Endometrial microvascular endothelial cells (primary cell): ENCODE results near the gene SGCA. TPM values are rescaled to one million over a fixed set of nuclear protein-coding genes. Genes with fewer than 3 reads are reported as not detected.

ENCODE experiments used
- in situ Hi-C: cut with HindIII; loops from 2 replicates; pipeline ENCODE4 v1.10.0; 2017; ENCODE audit warnings: low sequenced_read_pairs, low pct_unique_long_range_greater_than_20kb; ENCODE audit errors: inconsistent ontology term
- total RNA-seq: library from RNA; depleted of rRNA; stranded (reverse); fragments of >200 nt; gene quantifications from one replicate; pipeline ENCODE4 v1.2.3, GENCODE V29; 2015; ENCODE audit errors: inconsistent ontology term

SGCA gene
- total RNA-seq, 1 donor from 2014 or later = not detected

DNA sequence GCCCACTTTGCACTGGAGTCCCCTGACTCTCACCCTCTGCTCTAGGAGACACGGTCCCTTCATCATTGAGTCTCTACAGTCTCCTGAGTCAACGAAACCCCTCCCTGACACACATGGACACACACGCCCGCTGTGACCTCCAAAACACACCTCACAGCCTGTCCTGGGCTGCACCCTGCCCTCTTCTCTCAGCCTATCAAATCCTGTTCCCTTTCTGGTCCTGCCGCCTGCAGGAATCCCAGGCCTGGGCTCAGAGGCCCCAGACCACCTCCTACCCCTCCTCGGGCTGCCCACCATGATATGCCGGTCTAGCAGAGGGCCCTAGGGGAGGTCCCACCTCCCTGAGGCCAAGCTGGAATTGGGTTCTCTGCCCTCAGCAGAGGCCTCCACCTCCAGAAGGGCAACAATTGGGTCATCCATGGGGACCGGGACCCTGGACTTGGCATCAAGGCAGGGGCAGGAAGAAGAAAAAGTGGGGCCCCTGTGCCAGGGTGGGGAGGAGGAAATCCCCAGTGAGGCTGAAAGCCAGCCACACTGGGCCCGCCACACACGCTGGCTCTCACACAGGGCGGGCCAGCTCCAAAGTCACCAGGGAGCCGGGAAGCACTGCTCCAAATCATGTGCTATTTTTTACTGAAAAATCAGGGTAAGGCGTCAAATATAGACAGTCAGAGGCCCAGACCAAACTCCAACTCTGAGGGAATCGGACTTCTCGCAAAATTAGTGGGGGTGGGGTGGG lies 18.7 kb upstream of the SGCA start:
- in situ Hi-C loops = no loop called here

DNA sequence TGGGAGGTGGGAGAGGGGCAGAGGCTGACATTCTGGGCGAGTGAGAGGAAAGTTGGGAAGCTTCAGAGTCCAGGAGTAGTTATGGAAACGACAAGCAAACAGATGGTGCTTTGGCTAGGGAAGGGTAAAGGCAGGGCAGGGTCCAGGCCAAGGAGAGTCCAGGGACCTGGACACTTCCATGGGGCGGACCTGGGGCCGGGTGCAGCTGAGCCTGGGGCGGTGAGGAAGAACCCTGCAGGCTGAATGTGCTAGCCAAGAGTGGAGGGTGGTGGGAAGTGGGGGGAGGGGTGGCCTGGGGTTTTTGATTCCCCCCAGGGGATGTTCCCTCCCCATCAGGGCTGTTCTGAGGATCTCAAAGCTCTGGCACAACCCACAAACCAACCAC lies 18.0 kb upstream of the SGCA start:
- in situ Hi-C loops = no loop called here

DNA sequence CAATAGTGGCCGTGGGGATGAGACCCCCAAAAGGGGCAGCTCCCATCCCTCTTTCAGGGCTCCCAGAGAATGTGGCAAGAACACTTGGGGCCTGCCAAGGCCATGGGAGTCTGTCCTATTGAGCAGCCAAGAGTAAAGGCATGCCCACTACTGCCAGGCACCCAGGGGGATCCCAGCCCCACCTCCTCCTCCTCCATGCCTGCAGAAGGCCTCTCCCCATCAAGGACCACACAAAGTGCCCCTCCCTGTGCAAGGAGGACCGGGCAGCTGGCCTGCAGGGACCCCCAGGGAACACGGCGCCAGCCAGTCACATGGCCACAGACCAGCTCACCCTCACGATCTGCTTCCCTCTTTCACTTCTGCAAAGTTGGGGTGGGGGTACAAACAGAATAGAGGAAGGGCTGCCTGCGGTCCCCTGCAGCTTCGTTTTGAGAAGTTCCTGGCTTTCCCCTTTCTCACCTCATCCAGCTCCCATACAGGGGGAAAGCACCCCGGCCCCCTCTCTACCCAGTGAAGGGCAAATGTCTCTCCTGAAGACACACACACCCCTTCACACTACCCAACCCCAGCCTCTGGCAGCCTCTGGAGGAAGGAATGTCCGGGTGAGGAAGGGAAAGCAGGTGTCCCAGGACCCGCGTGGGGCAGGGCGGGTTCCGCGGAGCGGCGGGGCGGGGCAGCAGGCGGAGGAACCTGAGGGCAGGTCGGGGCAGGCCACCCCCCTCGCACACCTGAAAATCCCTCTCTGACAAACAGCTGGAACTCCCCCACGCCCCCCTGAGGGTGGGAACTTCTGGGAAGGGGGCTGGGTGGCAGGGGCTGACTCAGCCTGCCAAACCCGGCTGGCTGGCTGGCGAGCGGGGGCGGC lies 17.3 kb upstream of the SGCA start:
- in situ Hi-C loops = no loop called here

DNA sequence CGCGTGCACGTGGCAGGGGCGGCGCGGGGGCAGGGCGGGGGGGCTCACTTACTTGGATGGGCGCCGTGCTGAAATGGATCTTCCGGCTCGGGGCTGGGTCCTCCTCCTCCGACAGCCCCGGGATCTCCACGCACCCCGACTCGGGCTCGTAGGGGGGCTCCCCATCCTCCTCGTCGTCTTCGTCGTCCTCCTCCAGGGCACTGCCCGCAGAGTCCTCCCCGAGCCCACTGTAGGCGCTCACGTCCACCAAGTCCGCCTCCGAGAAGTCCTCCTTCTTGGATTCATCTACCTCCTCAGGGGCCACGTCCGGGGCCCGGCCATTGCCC lies 16.8 kb upstream of the SGCA start:
- in situ Hi-C loops = no loop called here

DNA sequence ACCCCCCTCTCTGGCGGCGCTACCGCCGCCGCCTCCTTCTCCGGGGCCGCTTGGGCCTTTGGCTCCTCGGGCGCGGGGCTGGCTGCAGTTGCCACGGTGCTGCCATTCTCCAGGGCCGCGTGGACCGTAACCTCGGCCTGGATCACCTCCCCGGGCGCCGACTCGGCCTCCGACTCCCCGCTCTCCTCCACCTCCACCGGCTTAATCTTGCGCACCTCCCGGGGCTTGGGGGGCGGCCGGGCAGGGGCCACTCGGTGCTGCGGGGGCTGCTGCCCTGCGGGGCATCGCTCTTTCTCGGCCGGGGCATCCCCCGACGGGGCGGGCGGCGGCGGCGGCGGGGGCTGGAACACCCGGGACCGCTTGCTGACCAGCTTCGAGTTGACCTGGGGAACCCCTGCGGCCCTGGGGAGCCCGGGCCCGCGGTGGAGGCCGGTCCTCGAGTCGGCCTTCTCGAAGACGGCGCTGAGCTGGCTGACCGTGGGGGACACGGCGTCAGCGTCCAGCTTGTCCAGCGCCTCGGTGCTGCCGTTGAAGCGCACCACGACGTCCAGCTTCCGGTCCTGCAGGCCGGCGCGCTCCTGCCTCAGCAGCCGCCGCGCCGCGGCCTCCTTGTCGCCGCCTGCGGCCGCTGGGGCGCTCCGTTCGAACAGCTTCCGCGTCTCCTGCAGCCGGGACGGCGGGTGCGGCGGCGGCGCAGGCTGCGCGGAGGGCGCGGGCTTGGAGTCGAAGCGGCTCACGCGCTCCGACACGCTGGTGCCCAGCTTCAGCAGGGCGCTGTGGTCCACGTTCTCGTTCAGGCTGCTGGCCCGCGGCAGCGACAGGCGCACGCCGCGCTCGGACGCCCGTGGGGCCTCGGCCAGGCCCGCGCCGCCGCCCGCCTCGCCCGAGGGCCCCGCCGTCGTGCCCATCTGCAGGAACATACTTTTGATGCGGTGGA lies 16.1 kb upstream of the SGCA start:
- in situ Hi-C loops = no loop called here

DNA sequence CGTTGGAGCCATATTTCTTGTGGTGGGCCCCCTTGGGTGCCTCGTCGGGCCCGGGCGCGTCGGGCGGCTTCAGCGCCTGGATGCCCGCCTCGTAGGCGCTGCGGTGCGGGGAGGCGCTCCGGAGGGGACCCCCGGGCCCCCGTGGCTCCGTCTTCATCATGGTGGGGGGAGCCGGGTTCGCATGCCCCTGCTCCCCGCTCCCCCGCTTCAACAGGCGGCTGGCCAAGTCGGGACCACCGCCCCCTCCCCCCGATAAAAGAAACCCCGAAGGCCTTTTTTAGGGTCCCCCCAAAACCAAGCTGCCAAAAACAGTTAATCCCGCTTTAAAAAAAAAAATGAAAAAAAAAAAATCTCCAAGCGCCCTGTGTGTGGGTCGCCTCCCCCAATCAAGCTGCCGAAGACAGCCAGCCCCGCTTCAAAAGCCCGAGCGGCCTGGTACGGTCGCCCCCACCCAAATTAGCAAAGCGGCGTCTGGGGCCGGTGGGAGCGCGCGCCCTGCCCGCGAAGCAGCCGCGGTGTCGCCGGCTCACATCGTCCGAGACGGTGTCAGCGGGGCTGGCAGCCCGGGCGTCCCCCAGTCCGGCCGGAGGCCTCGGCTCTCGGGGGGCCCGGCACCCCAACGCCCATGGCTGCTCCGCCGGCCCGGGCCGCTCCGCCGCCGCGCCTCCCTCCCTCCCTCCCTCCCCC lies 15.3 kb upstream of the SGCA start, which contains the start of gene PPP1R9B:
Gene PPP1R9B, minus strand, starts transcription at position 324 of the 687 bp plus-strand sequence. Its CDS starts 164 bp downstream, at position 160.
- in situ Hi-C loops = no loop called here

DNA sequence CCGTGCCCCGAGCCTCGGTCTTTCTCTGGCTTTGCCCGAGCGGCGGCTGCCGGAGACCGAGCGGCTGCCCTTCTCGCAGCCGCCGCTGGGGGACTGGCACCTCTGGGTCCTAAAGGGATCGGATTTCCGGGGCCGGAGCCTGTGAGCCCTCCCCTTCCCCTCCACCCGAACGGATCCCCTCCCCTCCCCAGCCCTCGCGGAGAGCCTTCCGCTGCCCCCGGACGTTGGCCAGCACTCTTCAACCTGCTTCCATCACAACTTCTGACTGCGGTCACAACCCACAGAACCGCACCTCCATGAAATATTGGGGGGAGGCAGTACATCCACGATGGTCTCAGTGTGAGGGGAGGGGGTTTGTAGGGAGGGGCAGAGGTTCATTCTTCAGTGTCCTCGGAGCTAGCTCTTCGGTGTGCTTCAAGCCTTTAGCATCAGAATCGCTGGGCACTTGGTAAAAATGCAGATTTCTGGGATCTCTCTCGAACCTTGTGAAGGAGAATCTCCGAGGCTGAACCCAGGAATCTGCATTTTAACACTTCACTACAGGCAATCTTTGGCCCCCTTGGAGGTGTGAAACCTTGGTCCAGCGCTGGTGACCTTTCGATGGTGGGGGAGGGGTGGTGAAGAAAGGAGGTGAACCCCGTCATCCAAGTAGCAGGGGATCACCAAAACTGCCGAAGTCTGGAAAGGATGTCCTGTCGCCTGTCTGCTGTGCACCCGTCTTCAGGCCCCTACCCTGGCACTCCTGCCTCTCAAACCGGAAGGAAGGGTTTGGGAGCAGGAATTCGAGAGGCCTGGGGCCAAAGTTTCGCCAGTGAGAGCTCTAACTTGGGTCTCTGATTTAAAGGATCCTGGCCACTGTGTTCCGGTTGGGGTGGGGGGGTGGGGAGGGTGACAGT lies 14.5 kb upstream of the SGCA start:
- in situ Hi-C loops = no loop called here

DNA sequence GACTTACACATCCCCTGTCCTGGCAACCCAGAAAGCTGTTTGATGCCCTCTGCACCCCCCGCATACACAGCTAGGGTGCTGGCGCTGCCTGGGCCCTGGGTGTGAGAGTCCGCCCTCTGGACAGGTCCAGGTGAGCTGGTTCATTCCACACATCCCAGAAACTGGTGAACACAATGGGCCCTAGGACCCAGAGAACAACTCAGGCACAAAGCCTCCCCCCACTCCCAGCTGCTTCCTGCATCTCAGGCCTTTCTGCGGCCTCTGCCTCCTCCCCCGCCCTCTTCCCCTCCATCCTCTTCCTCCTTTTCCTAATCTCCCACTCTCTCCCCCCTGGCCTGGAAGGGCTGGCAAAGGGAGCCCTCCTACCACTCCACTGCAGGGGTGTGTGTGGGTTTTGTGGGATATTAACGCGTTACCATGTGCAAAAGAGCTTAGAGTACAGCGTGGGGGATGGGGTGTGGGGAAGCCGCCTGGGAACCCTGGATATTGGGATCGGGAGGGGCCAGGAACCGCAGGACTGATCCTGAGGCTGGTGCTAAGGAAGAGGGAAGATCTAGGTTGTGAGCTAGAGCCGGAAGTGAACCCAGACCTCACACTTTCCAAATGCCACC lies 13.8 kb upstream of the SGCA start:
- in situ Hi-C loops = no loop called here

DNA sequence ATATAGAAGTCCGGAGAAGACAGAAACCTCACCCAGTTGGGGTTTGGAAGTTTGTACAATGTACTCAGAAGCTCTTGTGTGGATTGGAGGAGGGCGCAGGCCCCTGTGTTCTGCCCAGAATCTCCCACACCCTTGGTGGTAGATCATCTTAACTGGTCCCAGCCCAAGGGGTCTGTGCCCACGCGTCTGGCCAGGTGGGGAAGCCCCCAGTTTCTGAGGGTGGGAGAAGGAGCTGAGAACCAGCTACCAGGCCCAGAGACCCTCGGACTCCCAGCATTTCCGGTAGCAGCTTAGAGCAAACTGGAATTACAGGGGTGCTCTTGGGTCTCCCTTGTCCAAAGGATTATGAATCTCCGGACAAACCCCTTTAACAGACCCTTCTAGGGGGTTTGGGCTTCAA lies 13.1 kb upstream of the SGCA start:
- in situ Hi-C loops = no loop called here

DNA sequence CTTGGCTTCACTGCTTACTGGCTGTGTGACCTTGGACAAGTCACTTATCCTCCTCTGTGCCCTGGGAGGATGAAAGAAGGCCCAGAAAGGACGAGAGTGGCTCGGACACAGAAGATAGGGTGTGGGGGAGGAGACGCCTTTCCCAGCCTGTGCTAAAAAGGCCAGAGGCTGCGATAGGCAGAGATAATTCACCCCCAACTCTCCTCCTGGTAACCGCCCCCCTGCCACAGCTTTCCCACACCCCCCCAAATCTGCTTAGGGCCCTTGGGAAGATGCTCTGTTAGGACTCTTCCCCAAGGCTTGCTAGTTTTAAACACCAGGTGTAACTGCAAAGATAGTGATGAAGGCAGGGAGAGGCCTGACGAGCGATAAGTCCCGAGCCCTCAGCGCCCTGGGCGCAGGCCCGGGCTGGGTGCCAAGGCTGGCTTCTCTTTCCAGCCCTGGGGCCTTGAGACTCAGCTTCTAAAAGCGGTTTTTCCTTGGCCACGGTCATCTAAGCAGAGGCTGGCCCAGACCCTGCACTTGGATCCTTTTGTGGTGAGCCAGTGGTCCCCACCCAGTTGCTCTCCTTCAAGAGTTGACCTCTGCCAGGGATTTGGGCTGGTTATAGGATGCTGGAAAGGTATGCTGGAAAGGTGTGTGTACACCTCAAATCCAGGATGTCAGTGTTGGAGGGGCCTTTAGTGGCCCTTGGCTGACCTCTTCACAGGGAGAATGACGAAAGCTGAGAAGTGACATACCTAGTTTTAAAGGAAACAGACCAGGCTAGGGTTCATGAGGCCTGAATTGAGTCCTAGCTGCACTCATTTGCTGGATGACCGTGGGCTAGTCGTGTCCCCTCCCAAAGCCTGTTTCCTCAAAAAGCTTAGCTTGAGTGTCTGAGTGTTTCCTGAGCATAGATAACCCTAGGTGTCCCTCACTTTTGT lies 11.9 kb upstream of the SGCA start:
- in situ Hi-C loops = no loop called here

DNA sequence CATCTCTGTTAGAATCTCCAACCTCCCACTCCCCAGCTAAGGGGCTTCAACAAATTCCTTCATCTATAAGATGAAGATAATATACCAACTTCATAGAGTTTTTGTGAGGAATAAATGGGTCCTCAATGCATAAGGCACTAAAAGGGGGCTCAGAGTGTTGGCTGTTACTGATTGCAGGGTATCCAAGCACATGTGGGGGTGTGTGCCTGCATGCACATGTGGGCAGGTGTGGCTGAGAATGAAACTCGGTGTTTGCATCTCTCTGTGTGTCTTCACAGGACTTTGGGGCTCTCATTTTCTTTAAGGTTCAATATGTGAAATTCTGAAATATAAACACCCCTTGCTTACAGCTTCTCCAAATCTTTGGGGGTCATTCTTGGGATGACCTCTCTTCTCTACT lies 11.2 kb upstream of the SGCA start:
- in situ Hi-C loops = no loop called here

DNA sequence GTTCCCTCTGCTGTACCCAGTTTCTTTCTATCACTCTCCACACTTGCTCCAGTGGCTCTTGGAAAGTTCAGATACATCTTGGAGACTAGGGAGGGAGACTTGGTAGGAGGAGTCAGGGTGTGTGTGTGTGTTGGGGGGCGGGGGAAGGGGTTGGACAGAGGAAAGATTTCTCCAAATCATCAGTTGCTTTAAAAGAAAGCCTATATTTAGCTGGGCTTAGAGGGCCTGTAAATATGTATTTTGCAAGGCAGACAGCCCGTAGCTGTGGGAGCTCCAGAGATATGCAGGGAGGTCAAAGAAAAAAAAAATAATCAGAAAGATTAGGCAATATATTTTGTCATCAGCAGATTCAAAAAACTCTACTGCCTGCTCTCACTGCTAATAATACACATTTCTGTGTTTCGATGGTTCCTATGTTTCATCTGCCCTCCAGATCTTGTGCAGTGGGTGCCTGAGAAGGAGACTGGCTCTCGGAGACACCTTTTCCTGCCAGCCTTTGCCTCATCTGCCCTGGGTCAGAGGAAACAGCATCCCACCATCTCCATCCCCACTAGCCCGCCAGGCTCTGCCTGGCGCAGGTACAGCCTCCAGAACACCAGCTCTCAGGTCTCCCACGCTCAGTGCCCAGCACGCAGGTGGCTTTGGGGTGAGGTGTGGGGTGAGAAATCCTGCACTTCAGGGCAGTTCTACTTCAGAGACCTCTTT lies 10.5 kb upstream of the SGCA start:
- in situ Hi-C loops = no loop called here

DNA sequence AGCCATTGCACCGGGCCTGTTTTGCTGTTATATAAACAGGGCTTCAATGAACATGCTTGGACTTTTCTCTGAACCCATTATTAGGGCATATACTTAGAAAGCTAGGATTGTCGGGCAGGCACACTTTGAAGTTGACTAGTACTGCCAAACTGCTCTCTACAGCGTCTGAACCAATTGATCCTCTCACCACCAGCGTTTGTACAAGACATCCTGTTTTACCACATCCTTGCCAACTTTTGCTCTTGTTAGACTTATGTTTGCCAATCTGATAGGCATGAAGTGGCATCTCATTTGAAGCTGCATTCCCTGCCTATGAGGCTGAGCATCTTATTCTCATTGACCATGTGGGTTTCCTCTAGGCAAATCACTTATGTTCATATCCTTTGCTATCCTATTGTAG lies 7.9 kb upstream of the SGCA start:
- in situ Hi-C loops = no loop called here

DNA sequence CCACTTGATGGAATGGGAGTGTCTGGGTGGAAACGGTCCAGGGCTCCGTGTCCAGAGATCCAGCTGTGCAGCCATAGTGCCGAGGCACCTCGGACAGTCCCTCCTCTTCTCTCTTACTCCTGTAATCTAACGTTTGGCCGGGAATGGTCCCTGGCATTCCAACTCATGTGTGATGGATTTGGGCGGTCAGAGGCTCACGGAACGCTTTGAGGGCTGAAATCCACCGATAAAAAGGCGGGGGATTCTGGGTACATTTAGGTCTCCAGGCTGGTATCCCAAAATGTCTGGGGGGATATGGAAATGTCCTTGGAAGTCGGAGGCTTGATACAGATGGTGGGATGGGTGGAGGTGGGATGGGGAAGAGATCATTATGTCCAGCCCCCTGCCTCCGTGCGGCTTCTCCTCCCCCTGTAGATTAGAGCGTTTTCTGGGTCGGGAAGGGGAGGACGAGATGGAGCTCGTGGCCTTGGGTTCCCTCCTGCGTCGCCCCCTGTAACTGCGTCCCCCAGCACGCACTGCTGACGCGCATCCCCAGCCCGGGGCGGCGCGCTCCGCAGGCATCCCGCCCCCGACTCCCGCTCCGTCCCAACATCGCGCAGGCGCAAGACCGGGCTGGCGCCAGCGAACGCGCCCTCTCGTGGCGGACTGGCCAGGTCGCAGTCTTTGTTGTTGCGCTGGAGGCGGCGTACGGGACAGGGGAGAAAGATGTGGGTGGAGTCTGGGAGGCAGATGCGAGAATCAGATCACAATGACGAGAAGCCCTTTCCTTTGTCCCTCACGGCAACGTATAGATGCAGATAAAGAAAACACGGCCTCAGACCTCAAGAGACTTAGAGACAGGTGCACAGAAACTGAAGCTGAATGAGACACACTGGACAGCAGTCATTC lies 4.5 kb upstream of the SGCA start:
- in situ Hi-C loops = no loop called here

DNA sequence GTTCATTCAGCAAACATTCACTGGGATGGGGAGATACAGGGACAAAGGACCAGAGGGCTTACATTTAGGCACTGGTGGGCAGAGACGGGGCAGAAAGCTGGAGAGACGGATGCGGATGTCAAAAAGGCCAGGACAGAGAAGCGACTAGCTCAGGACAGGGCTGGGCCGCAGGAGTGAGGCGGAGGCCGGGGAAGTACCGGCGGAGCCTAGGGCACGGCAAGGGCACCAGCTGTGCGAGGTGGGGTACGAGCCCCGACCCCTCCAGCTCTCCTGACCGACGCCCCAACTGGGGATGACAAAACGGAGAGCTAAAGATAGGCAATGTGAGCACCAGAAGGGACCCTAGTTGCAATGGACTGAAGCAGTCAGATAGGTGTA lies 3.9 kb upstream of the SGCA start:
- in situ Hi-C loops = no loop called here
